Stimulated activated CD4-positive, alpha-beta T cell treated with anti-CD3 and anti-CD28 coated beads, Interleukin-1b, Interleukin-23, amount 100 ng/mL, for 1 hour (primary cell): ENCODE results near the gene CD8A.
A peak's percentile ranks its signal among the peaks of the same experiment; 100 is the strongest.
"Not testable (repeated sequence)": the region's sequence is repeated elsewhere in the genome, so short reads cannot be mapped to it uniquely, and the experiment has no call there.

ENCODE experiments used
- DNase-seq, 2 donors: peaks; one replicate each; pipeline ENCODE4 v3.0.0-alpha.2; 2020; ENCODE audit warnings: low read depth in 2 of 2

Gene CD8A

GRCh38 chr2:86790676-86791572 is at the start of gene CD8A:
Gene CD8A, minus strand, starts transcription at chr2:86790913. Its CDS starts 88 bp downstream, at chr2:86790825.
- no peak for DNase-seq

DNA sequence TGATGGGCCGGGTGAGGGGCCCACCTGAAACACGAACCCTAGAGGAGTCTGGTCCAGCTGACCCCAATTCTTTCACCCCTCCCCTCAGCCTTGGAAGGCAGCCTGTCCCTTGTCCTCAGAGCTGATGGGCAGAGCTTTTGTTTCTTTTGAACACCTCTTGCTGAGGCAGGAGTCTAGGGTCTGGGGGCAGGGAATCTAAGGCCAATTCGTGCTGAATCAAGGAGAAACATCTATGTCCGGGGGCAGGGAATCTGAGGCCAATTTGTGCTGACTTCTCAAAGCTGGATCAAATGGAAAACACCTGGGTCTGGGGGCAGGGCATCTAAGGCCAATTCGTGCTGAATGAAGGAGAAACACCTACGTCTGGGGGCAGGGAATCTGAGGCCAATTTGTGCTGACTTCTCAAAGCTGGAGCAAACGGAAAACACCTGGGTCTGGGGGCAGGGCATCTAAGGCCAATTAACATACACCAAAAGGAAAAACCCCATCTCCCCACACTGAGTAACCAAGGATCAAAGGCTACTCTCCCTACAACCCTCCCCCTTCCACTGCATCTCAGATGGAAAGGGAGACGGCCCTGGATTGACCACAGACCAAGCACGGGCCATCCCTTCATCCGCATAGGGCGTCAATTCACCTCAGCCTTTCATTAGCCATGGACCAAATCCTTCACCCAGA is 49.3 kb upstream of the CD8A start:
- not testable (repeated sequence) for DNase-seq

DNA sequence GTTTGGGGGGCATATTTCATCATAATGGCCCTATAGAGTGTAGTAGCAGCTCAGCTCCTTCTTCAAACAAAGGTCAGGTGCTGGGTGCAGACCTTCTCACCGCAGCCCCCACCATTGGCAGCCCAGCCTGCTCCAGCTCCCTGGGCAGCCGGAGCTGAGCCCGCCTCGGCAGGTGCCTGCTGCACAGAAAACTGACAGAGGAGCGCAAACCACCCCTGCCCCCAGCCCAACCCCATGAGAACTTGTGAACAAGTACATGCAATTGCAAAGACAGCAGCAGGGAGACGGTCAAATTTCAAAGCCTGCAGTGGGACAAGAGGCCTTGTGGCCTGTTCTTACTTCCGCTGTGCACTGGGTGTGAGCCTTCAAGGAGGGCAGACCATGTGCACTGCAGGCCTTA is 48.7 kb upstream of the CD8A start:
- DNase-seq, result not testable (repeated sequence)

GRCh38 chr2:86837714-86838113 is 47.0 kb upstream of the CD8A start:
- DNase-seq, result not testable (repeated sequence)

GRCh38 chr2:86836915-86837695 is 46.4 kb upstream of the CD8A start:
- peak in 1 of 2 donors; percentile 5 for DNase-seq

GRCh38 chr2:86835548-86835889 is 44.8 kb upstream of the CD8A start:
- not testable (repeated sequence) for DNase-seq

DNA sequence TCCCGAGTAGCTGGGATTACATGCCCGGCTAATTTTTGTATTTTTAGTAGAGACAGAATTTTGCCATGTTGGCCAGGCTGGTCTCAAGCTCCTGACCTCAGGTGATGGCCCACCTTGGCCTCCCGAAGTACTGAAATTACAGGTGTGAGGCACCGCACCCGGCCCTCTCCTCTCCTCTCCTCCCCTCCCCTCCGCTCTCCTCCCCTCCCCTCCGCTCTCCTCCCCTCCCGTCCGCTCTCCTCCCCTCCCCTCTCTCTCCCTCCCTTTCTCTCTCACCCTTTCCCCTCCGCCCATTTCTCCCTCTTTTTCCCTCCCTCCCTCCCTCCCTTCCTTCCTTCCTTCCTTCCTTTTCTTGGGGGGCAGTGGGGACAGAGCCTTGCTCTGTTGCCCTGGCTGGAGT is 42.6 kb upstream of the CD8A start:
- no peak for DNase-seq

- no peak for DNase-seq
Observed at GRCh38 chr2:86832334-86833096, 41.8 kb upstream of the CD8A start.

- no peak for DNase-seq
Observed at GRCh38 chr2:86831537-86831936, 40.8 kb upstream of the CD8A start.

DNA sequence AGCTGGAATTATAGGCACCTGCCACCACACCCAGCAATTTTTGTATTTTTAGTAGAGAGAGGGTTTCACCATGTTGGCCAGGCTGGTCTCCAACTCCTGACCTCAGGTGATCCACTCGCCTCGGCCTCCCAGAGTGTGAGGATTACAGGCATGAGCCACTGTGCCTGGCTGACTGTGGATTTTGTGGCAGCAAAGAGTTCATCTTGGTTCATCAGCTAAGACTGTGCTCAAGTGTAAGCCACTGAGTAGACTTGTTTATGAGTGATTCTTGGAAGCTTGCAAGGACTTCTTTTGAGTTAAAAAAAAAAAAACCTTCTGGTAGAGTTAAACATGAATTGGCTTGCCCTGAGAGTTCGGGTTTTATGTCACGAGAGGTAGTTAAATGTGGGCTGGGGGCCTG is 36.2 kb upstream of the CD8A start:
- no peak for DNase-seq

DNA sequence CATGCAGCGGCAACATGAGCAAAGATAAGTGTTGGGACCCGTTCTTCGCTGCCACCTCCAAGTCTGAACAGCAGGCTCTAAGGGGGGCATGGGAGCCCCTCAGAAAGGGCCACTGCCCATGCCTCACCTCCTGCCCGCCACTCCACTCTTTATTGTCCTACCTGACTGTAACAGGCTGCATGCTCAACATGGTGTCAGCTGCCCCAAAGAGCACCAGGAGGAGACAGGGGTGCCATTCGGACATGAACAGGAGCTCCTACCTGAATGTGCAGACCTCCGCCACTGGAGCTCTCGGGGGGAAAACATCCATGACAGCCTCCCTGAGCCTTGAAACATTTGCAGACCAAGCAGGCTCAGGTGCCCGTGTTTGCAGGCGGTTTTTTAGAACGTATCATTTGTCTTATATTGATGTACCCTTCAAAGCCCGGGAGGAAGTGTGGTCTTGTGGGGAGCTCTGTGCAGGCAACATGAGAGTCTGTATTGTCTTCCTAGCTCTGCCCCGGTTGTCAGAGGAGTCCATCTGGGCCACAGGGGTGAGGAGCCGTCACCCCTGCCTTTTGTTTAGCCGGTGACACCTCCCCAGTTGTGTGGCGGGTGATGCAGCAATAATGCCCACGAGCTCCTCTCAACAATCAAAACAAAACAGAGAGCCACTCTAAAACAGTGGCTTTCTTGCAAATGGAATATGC is 35.1 kb upstream of the CD8A start:
- DNase-seq, result no peak

GRCh38 chr2:86825036-86825692 is 34.5 kb upstream of the CD8A start:
- DNase-seq, result no peak

- DNase-seq, result no peak
Observed at GRCh38 chr2:86822668-86823345, 32.1 kb upstream of the CD8A start.

GRCh38 chr2:86821842-86822241 is 31.1 kb upstream of the CD8A start:
- DNase-seq, result no peak

DNA sequence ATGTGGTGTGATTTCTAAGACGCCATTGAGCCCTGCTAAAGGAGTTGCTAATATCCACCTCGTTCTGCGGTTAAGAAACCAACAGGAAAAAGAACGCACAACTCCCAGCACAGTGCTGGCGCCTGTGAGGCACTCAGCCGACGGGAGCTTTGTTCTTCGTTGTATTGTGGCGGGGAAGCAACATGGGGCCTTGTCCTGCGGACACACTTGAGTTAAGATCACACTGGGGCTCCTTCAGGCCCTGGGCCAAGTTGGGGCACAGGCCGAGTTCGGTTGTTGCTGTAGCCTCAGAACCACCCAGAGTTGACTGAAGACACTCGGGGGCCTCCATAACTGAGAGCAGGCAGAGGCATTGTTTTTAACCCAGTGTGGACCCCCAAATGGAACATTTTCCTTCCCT is 30.6 kb upstream of the CD8A start:
- DNase-seq, result no peak

DNA sequence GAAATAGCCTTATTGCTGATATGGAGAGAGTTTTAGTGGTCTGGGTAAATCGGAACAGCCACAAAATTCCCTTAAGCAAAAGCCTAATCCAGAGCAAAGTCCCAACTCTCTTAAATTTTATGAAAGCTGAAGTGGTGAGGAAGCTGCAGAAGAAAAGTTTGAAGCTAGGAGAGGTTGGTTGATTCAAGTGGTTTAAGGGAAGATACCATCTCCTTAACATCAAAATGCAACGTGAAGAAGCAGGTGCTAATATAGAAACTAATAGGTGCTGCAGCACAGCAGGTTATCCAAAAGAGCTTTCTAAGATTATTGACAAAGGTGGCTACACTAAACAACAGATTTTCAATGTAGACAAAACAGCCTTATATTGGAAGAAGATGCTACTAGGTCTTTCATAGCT is 28.2 kb upstream of the CD8A start:
- DNase-seq, result no peak

GRCh38 chr2:86818114-86818801 is 27.5 kb upstream of the CD8A start:
- no peak for DNase-seq

- no peak for DNase-seq
Observed at GRCh38 chr2:86815611-86816010, 24.9 kb upstream of the CD8A start.

DNA sequence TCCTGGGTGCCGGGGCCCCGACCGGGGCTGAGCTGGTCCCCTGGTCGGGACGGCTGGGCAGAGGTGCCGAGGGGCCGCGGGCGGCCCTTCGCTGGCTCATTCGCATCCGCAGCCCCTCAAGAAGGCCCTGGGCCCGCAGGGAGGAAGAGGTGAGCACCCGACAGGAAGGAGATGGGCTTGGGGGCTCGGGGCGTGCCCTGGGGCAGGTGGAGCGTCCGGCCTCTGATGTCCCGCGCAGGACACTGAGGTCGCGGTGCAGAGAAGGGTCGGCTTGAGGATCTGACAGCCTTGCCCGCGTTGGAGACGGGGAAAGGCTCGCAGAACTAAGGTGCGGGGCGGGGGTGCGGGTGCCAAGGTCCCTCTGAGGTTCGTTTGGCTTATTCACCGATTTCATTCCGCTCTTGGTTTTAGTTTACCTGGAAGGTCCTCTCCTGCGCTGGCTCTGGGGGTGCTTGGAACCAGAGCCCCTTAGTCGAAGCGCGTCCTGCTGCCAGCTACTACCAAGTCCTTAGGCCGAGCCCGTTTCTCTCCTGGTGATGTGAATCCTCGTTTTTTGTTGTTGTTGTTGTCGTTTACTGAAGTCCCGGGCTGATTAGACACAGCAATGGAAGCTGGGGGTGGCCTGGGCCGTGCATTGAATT is 18.9 kb upstream of the CD8A start:
- no peak for DNase-seq
